ENCODE results near the gene PRR36.

- TF ChIP-seq, protein P1, sequence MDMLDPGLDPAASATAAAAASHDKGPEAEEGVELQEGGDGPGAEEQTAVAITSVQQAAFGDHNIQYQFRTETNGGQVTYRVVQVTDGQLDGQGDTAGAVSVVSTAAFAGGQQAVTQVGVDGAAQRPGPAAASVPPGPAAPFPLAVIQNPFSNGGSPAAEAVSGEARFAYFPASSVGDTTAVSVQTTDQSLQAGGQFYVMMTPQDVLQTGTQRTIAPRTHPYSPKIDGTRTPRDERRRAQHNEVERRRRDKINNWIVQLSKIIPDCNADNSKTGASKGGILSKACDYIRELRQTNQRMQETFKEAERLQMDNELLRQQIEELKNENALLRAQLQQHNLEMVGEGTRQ (IDR thresholded peaks at IDR 0.05) = no peak
- TF ChIP-seq, protein P2, sequence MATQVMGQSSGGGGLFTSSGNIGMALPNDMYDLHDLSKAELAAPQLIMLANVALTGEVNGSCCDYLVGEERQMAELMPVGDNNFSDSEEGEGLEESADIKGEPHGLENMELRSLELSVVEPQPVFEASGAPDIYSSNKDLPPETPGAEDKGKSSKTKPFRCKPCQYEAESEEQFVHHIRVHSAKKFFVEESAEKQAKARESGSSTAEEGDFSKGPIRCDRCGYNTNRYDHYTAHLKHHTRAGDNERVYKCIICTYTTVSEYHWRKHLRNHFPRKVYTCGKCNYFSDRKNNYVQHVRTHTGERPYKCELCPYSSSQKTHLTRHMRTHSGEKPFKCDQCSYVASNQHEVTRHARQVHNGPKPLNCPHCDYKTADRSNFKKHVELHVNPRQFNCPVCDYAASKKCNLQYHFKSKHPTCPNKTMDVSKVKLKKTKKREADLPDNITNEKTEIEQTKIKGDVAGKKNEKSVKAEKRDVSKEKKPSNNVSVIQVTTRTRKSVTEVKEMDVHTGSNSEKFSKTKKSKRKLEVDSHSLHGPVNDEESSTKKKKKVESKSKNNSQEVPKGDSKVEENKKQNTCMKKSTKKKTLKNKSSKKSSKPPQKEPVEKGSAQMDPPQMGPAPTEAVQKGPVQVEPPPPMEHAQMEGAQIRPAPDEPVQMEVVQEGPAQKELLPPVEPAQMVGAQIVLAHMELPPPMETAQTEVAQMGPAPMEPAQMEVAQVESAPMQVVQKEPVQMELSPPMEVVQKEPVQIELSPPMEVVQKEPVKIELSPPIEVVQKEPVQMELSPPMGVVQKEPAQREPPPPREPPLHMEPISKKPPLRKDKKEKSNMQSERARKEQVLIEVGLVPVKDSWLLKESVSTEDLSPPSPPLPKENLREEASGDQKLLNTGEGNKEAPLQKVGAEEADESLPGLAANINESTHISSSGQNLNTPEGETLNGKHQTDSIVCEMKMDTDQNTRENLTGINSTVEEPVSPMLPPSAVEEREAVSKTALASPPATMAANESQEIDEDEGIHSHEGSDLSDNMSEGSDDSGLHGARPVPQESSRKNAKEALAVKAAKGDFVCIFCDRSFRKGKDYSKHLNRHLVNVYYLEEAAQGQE (IDR thresholded peaks at IDR 0.05) = no peak
- TF ChIP-seq RAD21 (conservative IDR thresholded peaks at IDR 0.05 in 1 of 2, IDR thresholded peaks at IDR 0.05 in 1 of 2) (no peak), CEBPB (IDR thresholded peaks at IDR 0.05) (no peak), POLR2AphosphoS2 (conservative IDR thresholded peaks at IDR 0.05; ENCODE audit: low read length) (no peak)
- TF ChIP-seq, protein P3, sequence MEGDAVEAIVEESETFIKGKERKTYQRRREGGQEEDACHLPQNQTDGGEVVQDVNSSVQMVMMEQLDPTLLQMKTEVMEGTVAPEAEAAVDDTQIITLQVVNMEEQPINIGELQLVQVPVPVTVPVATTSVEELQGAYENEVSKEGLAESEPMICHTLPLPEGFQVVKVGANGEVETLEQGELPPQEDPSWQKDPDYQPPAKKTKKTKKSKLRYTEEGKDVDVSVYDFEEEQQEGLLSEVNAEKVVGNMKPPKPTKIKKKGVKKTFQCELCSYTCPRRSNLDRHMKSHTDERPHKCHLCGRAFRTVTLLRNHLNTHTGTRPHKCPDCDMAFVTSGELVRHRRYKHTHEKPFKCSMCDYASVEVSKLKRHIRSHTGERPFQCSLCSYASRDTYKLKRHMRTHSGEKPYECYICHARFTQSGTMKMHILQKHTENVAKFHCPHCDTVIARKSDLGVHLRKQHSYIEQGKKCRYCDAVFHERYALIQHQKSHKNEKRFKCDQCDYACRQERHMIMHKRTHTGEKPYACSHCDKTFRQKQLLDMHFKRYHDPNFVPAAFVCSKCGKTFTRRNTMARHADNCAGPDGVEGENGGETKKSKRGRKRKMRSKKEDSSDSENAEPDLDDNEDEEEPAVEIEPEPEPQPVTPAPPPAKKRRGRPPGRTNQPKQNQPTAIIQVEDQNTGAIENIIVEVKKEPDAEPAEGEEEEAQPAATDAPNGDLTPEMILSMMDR (IDR thresholded peaks at IDR 0.05) = no peak
Observed at GRCh38 chr19:7874076-7874896, at the start of gene PRR36.
